ENCODE results near the gene KNDC1. TPM values are rescaled to one million over a fixed set of nuclear protein-coding genes. Genes with fewer than 3 reads are reported as not detected.

KNDC1 gene
- total RNA-seq, 1 donor from 2014 or later = 20.3 TPM

GRCh38 chr10:133117036-133117687, 42.9 kb upstream of the KNDC1 start:
- peaks cover 11% of the 10 kb centered on the region for H3K27me3 Mint-ChIP-seq (ENCODE audit: low read depth)
- no peak for TF ChIP-seq CTCF (IDR thresholded peaks at IDR 0.05; ENCODE audit: unreplicated experiment)
- peaks cover 18% of the 10 kb centered on the region for H3K9me3 Mint-ChIP-seq
- no peak overlapping the region for H3K4me3 Mint-ChIP-seq
- no peaks in the 10 kb centered on the region for H3K36me3 Mint-ChIP-seq
- no peak for DNase-seq (ENCODE audit: low spot score in 2 of 2, unreplicated experiment in 2 of 2)
- no peak overlapping the region for H3K27ac Mint-ChIP-seq
- H3K4me1 Mint-ChIP-seq = no peaks in the 10 kb centered on the region

- peaks cover 13% of the 10 kb centered on the region for H3K27me3 Mint-ChIP-seq (ENCODE audit: low read depth)
- H3K36me3 Mint-ChIP-seq = no peaks in the 10 kb centered on the region
- no peak overlapping the region for H3K4me3 Mint-ChIP-seq
- no peaks in the 10 kb centered on the region for H3K4me1 Mint-ChIP-seq
- no peak for TF ChIP-seq CTCF (IDR thresholded peaks at IDR 0.05; ENCODE audit: unreplicated experiment)
- no peak overlapping the region for H3K27ac Mint-ChIP-seq
- peaks cover 17% of the 10 kb centered on the region for H3K9me3 Mint-ChIP-seq
- no peak for DNase-seq (ENCODE audit: low spot score in 2 of 2, unreplicated experiment in 2 of 2)
These were observed 42.3 kb upstream of the KNDC1 start for GRCh38 chr10:133117688-133118071.

- H3K4me3 Mint-ChIP-seq = no peak overlapping the region
- peaks cover 13% of the 10 kb centered on the region for H3K9me3 Mint-ChIP-seq
- no peak overlapping the region for H3K27ac Mint-ChIP-seq
- no peaks in the 10 kb centered on the region for H3K36me3 Mint-ChIP-seq
- no peak for TF ChIP-seq CTCF (IDR thresholded peaks at IDR 0.05; ENCODE audit: unreplicated experiment)
- no peak for DNase-seq (ENCODE audit: low spot score in 2 of 2, unreplicated experiment in 2 of 2)
- H3K4me1 Mint-ChIP-seq = peaks cover 1% of the 10 kb centered on the region
- peaks cover 45% of the 10 kb centered on the region for H3K27me3 Mint-ChIP-seq (ENCODE audit: low read depth)
These were observed 38.5 kb upstream of the KNDC1 start for GRCh38 chr10:133121479-133121878.

DNA sequence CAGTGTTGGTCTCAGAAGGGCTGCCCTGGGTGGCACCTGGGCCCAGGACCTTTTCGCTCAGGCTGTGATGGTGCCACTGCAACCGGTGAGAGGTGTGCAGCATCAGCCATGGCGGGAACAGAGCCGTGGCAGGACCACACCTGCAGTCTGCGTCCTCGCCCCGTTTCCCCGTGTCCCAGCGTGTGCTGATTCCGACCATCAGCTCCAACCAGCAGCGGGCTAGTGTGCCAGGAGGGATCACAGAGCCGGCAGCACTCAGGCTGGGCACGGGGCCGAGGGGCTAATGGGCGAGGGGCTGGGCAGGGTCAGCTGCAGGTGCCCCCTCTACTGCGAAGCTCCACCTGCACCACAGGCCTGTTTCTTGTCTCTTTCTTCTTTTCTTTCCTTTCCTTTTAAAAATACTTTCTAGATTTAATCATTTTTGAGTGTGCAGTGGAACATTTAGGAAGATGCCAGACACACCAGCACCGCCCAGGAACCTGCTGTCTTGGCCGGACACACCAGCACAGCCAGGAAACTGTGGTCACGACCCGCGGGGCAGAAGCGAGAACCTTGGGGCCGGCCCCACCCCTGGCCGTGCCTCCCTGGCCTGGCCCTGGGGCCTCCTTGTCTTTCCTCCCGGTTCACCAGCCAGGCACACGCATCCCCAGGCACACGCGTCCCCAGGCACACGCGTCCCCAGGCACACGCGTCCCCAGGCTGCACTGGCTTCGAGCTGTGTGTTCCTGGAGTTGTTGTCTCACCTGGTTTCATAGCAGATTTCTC, 37.7 kb upstream of the KNDC1 start:
- Mint-ChIP-seq H3K36me3 (no peaks in the 10 kb centered on the region), H3K4me3 (no peak overlapping the region), H3K9me3 (peaks cover 13% of the 10 kb centered on the region), H3K27me3 (ENCODE audit: low read depth) (peaks cover 47% of the 10 kb centered on the region), H3K4me1 (peaks cover 1% of the 10 kb centered on the region), H3K27ac (no peak overlapping the region)
- TF ChIP-seq CTCF (IDR thresholded peaks at IDR 0.05; ENCODE audit: unreplicated experiment) = no peak
- DNase-seq (ENCODE audit: low spot score in 2 of 2, unreplicated experiment in 2 of 2) = no peak

DNA sequence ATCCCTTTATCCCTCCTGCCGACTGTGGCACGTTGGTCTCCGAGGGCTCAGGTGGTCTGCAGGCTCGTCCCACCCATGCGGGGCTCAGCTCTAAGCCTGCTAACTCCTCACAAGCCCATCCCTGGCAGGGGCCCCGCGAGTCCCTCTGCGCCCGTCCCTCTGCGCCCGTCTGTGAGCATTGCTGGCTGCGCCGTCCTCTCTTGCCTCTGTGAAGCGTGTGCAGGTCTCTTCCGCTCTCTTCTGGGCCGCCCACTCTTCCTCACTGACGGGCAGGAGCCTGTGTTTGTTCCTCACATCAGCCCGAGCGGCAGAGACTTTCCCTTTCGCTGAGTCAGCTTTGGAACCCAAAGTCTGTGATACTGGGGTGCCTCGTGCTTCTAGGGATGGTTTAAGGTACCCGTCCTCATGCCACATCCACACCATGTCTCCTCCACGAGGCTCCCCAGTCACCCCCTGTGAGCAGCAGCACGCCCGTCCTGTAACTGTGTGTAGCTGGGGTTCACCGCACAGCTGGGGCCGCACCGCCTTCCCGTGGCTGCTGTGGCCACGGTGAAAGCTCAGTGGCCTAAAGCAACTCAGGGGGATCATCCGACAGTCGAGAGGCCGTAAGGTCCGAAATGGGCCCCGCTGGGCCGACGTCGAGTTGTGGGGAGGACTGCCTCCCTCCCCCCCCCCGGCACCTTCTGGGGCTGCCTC, 36.8 kb upstream of the KNDC1 start:
- H3K4me3 Mint-ChIP-seq = no peak overlapping the region
- H3K9me3 Mint-ChIP-seq = peaks cover 12% of the 10 kb centered on the region
- peaks cover 1% of the 10 kb centered on the region for H3K4me1 Mint-ChIP-seq
- peaks cover 44% of the 10 kb centered on the region for H3K27me3 Mint-ChIP-seq (ENCODE audit: low read depth)
- no peaks in the 10 kb centered on the region for H3K36me3 Mint-ChIP-seq
- H3K27ac Mint-ChIP-seq = no peak overlapping the region
- TF ChIP-seq CTCF (IDR thresholded peaks at IDR 0.05; ENCODE audit: unreplicated experiment) = no peak
- DNase-seq (ENCODE audit: low spot score in 2 of 2, unreplicated experiment in 2 of 2) = peak in 1 of 2 experiments; percentile 14
